Measurements from ENCODE around the gene KRTAP10-2. TPM values are rescaled to one million over a fixed set of nuclear protein-coding genes. Genes with fewer than 3 reads are reported as not detected.
"Not testable (repeated sequence)": the region's sequence is repeated elsewhere in the genome, so short reads cannot be mapped to it uniquely, and the experiment has no call there.

Gene KRTAP10-2, protein sequence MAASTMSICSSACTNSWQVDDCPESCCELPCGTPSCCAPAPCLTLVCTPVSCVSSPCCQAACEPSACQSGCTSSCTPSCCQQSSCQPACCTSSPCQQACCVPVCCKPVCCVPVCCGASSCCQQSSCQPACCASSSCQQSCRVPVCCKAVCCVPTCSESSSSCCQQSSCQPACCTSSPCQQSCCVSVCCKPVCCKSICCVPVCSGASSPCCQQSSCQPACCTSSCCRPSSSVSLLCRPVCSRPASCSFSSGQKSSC
- total RNA-seq (2014; rRNA removed; shearing (Covaris generic)) (not detected in 2 replicates), total RNA-seq (2022) (not detected in 2 replicates), Bru-seq, nascent RNA (not detected), BruChase-seq, experiment 1, labeled RNA remaining after a 6-hour chase (not detected), BruChase-seq, experiment 2, labeled RNA remaining after a 2-hour chase (not detected)
- long read RNA-seq = 0 reads

DNA sequence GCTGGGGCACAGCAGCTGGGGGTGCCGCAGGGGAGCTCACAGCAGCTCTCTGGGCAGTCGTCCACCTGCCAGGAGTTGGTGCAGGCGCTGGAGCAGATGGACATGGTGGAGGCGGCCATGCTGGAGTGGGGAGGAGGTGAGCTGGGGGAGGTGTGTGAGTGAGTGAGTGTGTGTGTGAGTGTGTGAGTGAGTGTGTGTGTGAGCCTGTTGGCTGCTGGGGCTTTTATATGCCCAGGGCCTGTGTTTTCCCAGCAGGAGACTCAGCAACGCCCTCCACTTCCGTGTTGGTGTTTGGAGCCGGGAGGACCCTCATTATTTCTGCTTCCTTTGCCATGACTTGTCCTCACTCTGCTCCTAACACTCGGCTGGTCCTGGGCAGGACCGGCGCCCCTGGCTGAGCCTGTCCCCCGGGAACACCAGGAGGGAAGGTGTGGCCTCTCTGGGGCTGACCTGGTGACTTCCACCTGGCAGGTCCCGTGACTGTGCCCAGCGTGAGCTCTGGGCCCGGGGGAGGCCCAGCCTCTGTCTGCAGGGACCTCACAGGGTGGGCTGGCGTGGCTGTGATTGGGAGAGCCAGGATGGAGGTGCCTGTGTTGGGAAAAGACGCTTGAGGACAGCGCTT is at the start of gene KRTAP10-2:
Gene KRTAP10-2 (minus strand): TSS at position 166 of the 622 bp plus-strand sequence. CDS start 47 bp downstream, at position 119.
- Histone ChIP-seq H3K4me2 (ENCODE audit: low read length) (no peak within 1 kb of the TSS), H3K9me3 (ENCODE audit: low read length) (peaks cover 10% of the 10 kb centered on the region), H3K79me2 (ENCODE audit: insufficient read depth, low read depth, low read length) (no peaks in the 10 kb centered on the region), H3K9me2 (ENCODE audit: insufficient read depth, low read length) (no peaks in the 10 kb centered on the region), H3K27ac (ENCODE audit: low read depth, low read length, poor library complexity, severe bottlenecking) (no peak within 1 kb of the TSS), H3K4me3 (ENCODE audit: low read depth, low read length, poor library complexity, severe bottlenecking) (no peak within 1 kb of the TSS), H3K36me3 (ENCODE audit: insufficient read depth, low read length) (no peaks in the 10 kb centered on the region), H2AFZ (ENCODE audit: low read length) (no peak within 1 kb of the TSS), H3K4me1 (ENCODE audit: insufficient read depth, low read length, poor library complexity, severe bottlenecking) (peaks cover 7% of the 10 kb centered on the region), H4K20me1 (ENCODE audit: insufficient read depth, low read length) (no peaks in the 10 kb centered on the region)
- intact Hi-C loops (cut with micrococcal nuclease; ENCODE audit: unreplicated experiment) = no loop called here
- ChIA-PET CTCF (ENCODE audit: unreplicated experiment) (no interaction called here), POLR2A (no interaction called here)
- BruUV-seq (replicated peaks) = no TSS peak
- no peak for DNase-seq (ENCODE audit: low spot score)
- TF ChIP-seq EZH2phosphoT487 (IDR thresholded peaks at IDR 0.05; ENCODE audit: borderline replicate concordance, low read depth, low read length) = no peak
- TF ChIP-seq, protein P1, sequence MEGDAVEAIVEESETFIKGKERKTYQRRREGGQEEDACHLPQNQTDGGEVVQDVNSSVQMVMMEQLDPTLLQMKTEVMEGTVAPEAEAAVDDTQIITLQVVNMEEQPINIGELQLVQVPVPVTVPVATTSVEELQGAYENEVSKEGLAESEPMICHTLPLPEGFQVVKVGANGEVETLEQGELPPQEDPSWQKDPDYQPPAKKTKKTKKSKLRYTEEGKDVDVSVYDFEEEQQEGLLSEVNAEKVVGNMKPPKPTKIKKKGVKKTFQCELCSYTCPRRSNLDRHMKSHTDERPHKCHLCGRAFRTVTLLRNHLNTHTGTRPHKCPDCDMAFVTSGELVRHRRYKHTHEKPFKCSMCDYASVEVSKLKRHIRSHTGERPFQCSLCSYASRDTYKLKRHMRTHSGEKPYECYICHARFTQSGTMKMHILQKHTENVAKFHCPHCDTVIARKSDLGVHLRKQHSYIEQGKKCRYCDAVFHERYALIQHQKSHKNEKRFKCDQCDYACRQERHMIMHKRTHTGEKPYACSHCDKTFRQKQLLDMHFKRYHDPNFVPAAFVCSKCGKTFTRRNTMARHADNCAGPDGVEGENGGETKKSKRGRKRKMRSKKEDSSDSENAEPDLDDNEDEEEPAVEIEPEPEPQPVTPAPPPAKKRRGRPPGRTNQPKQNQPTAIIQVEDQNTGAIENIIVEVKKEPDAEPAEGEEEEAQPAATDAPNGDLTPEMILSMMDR (conservative IDR thresholded peaks at IDR 0.05; ENCODE audit: low read length) = no peak

DNA sequence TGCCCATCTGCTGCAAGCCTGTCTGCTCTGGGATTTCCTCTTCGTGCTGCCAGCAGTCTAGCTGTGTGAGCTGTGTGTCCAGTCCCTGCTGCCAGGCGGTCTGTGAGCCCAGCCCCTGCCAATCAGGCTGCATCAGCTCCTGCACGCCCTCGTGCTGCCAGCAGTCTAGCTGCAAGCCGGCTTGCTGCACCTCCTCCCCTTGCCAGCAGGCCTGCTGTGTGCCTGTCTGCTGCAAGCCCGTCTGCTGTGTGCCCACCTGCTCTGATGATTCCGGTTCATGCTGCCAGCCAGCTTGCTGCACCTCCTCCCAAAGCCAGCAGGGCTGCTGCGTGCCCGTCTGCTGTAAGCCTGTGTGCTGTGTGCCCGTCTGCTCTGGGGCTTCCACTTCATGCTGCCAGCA is 49.8 kb upstream of the KRTAP10-2 start:
- intact Hi-C loops (cut with micrococcal nuclease; ENCODE audit: unreplicated experiment); H3K36me3 ChIP-seq (ENCODE audit: insufficient read depth, low read length); H4K20me1 ChIP-seq (ENCODE audit: insufficient read depth, low read length); H3K4me3 ChIP-seq (ENCODE audit: low read depth, low read length, poor library complexity, severe bottlenecking); H3K27ac ChIP-seq (ENCODE audit: low read depth, low read length, poor library complexity, severe bottlenecking); H3K9me3 ChIP-seq (ENCODE audit: low read length); BruUV-seq (replicated peaks); H3K9me2 ChIP-seq (ENCODE audit: insufficient read depth, low read length); H3K79me2 ChIP-seq (ENCODE audit: insufficient read depth, low read depth, low read length); DNase-seq (ENCODE audit: low spot score); H3K4me1 ChIP-seq (ENCODE audit: insufficient read depth, low read length, poor library complexity, severe bottlenecking); H2AFZ ChIP-seq (ENCODE audit: low read length); H3K4me2 ChIP-seq (ENCODE audit: low read length); POLR2A ChIA-PET: not testable (repeated sequence)
- CTCF ChIA-PET (ENCODE audit: unreplicated experiment) = interaction anchor here (0.7 kb wide), 1 partner anchor 71 kb away, joined by 3 read pairs; no protein-coding TSS in a partner anchor

DNA sequence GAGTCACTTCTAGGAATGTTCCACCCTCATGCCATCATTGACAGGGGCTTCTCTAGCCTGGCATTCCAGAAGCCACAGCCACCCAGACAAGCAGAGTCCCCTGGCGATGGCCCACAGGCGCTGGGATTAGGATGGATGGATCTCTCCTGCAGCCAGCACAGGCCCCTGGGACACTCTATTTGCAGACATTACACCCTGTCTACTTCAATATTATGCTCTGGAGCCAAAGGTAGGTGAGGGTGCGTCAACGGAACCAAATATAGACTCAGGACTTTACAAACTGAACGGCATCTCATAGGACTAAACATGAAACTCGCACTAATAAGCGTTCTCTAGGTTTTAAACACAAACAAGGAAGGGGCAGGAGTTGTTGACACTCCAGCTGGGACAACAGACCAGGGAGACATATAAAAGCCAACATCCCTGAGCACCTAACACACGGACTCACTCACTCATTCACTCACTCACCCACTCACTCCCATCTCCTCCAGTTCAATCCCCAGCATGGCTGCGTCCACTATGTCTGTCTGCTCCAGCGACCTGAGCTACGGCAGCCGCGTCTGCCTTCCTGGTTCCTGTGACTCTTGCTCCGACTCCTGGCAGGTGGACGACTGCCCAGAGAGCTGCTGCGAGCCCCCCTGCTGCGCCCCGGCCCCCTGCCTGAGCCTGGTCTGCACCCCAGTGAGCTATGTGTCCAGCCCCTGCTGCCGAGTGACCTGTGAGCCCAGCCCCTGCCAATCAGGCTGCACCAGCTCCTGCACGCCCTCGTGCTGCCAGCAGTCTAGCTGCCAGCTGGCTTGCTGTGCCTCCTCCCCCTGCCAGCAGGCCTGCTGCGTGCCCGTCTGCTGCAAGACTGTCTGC is 49.0 kb upstream of the KRTAP10-2 start, which contains the start of gene KRTAP10-7:
Gene KRTAP10-7 (plus strand): TSS at position 480 of the 861 bp plus-strand sequence. CDS start 25 bp downstream, at position 505.
- H3K36me3 ChIP-seq (ENCODE audit: insufficient read depth, low read length); BruUV-seq (replicated peaks); DNase-seq (ENCODE audit: low spot score); H3K9me2 ChIP-seq (ENCODE audit: insufficient read depth, low read length); H3K4me3 ChIP-seq (ENCODE audit: low read depth, low read length, poor library complexity, severe bottlenecking); H3K9me3 ChIP-seq (ENCODE audit: low read length); H4K20me1 ChIP-seq (ENCODE audit: insufficient read depth, low read length); H3K4me2 ChIP-seq (ENCODE audit: low read length); H3K79me2 ChIP-seq (ENCODE audit: insufficient read depth, low read depth, low read length); H2AFZ ChIP-seq (ENCODE audit: low read length); intact Hi-C loops (cut with micrococcal nuclease; ENCODE audit: unreplicated experiment); H3K27ac ChIP-seq (ENCODE audit: low read depth, low read length, poor library complexity, severe bottlenecking); H3K4me1 ChIP-seq (ENCODE audit: insufficient read depth, low read length, poor library complexity, severe bottlenecking); POLR2A ChIA-PET: not testable (repeated sequence)
- CTCF ChIA-PET (ENCODE audit: unreplicated experiment) = interaction anchor here (0.7 kb wide), 1 partner anchor 70 kb away, joined by 3 read pairs; no protein-coding TSS in a partner anchor
